Urothelium cell line (cell line): Measurements from ENCODE around the gene HSPA9.
"Not testable (repeated sequence)": the region's sequence is repeated elsewhere in the genome, so short reads cannot be mapped to it uniquely, and the experiment has no call there.

Experiments used
- DNase-seq: peaks from one replicate; pipeline ENCODE4 v3.0.0; 2011; ENCODE audit warnings: low spot score, mixed read lengths
- FAIRE-seq: peaks from 2 replicates; lab custom pipeline; 2011; peaks lifted over from hg19 to GRCh38; lab: Jason Lieb, UNC

Gene HSPA9

DNA sequence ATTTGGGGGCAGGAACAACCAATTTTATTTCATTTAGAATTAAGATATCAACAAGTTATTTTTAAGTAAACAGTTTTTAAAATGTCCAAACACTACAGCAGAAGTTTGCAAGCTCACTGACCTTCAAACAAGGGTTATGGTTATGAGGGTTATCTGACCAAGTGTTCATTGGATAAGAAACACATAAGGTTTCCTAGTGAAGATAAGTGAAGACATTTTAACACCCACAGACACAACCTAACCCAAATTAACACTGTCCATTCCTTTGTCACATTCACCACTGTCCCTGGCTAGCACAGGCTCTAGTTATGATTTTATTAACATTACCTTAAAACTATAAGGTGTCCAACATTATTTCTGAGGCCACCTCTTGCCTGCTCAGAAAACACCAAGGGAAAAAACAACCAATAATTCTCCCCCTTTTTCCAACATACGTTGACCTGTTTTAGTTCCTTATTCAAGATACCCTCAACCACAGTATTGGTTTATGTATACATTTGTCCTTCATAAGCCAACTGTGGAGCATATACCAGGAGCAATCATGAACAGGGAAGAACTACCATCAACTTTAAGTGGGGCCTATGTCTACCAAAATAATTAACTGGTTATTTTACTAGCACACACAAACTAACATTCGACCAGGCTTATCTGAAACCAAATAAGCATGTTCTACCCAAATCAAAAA, 36.1 kb downstream of the HSPA9 start:
- DNase-seq (no peak), FAIRE-seq (no peak)

DNA sequence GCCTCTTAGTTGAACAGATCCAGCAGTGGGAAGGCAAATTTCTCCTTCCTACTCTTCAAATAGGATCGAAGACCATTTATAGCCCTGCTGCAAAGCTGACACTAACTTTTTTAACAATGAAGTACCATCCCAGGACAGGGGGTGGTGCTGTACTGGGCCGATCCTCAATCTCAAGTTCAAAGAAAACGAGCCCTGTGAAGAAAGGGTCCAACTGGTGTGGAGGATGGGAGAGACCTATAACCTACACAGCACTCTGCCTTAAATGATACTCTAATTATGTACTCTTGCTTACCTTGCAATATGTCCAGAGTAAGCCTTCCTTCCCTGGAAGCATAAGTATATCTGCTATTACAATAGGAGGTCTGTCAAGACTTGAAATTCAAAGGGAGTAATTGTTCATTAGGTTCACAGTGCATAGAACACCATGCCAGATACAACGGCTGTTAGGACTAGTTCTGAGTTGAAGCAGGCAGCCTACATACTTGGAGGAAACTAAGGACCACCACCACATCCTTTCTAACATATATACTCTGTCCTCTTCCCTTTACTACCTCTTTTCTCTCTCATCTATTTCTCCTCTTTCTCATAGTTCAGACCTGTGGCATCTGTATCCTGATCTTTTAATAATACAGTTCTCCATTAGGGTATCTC, 38.4 kb downstream of the HSPA9 start:
- no peak for DNase-seq
- no peak for FAIRE-seq

DNA sequence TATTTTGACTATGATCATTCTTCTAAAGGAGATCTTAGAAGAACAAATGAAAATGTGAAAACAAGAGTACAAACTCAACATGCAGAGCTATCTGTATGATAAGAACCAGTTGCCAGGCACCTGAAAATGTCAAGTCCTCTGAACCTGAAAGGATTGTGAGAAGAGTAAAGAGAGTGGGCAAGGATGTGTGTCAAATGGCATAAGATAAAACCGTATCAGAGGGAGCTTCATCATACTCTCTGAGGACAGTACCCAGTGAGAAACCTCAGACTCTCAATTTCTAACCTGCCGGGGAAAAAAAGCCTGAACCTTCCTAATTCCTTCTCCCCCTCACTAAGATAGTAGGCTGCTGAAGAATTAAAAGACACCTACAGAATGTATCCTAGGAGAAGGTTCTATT, 39.0 kb downstream of the HSPA9 start:
- FAIRE-seq (no peak), DNase-seq (no peak)

DNA sequence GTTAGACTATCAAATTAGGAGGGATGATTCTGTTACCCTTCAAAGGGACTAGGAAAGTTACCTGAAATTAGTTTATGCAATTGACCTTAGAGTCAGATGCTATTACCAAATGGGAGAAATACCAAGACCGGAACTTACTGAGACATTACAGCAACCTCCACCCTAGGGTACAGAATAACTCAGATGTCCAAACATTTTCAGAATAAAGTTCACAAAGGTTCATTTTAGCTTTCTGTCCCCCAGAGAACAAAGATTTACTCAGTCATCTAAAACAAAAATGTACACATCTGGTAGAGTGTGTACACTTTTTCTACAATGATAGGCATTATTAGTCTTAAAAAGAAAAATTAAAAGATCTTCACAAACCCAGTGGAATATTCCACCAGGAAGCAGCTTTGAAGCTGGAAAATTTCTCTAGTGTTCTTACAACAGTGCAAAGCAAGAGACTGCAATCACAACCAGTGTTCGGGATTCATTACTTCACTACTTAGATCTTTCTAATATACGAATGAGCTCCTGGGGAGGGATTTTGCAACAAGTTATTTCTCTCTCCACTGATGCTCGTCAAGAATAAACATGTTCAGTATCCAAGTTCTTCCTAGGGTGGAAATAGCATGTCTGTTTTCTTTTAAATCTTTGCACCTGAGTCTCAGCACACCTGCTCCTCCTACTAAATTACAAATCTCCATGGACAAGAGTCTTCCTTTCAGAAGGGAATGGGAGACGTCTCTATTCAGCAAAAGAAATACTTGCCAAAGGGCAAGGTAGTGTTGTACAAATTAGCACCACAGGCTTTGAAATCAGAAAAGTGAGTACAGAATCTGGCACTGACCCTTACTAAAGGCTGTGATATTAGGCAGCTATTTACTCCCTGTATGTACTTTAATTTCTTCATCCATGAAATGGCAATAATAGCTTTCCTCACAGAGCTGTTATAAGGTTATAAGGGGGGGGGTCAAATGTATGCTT, 40.9 kb downstream of the HSPA9 start:
- FAIRE-seq (no peak), DNase-seq (no peak)

DNA sequence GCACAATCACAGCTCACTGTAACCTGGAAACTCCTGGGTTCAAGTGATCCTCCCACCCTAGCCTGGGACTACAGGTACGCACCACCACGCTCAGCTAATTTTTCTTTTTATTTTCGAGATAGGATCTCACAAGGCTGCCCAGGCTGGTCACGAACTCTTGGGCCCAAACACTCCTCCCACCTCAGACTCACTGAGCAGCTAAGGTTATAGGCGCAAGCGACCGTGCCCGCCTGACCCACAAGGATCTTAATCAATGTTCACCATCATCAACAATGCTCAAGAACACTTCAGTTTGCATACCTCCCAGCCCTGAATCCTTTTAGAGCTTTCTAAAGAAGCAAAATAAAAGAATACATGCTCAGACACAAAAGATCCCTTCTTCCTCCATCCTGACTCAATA, 45.4 kb downstream of the HSPA9 start:
- no peak for DNase-seq
- FAIRE-seq: no peak

DNA sequence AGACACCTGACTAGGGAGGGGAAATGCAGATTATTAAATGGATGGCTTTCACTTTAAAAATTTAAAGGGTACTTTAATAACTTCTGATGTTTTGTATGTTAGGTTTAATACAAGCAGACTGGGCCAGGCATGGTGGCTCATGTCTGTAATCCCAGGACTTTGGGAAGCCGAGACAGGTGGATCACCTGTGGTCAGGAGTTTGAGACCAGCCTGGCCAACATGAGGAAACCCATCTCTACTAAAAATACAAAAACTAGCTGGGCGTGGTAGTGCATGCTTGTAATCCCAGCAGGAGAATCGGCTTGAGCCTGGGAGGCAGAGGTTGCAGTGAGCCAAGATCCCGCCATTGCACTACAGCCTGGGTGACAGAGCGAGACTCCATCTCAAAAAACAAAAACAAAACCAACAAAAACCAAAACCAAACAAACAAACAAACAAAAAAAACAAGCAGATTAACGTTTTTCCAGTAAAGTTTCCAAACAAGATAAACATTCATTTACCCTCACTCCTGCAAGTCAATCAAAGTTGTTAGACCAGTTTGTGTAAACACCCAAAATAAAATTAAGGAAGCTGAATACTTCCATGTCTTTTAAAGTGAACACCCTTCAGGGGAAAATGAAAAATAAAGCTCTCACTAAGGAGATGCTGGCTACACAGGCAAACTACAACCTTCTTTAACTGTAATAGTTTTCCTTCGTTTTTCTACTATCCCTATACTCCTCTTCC, 46.3 kb downstream of the HSPA9 start:
- FAIRE-seq (no peak), DNase-seq (no peak)

DNA sequence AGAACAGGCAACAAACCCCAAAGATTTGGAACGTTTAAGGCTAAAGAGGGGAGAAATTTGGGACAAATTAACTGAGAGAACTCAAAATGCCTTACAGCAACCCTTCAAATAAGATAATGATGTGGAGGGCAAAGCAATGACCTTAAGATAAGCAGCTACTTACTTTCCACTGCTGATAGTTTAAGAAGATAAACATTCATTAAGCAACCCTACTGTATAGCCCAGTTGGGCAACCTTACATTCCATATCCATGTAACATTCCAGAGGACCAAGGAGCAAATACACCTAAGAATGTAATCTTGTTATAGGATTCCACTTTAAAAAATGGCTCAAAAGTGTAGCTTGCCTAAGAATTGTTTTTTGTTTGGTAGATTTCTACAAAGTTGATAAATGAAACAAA, 47.0 kb downstream of the HSPA9 start:
- FAIRE-seq (no peak), DNase-seq (no peak)

DNA sequence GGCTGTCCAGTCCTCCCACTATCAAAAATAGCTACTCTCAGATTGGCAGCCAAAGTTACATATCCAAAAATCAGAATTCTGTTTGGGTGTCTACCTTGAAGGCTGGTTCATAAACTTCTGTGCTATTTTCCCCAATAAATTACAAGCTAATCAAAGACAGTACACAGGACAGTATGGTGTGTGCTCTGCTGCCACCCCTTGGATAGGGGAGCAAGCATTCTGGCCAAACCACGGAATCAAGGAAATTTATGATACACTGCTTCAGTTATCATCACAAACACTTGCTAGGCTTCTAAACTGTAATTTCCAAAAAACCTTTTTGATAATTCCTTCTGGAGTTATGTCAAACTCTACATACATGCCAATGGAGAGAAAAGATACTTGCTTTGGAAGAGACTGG, 48.0 kb downstream of the HSPA9 start:
- no peak for FAIRE-seq
- no peak for DNase-seq

DNA sequence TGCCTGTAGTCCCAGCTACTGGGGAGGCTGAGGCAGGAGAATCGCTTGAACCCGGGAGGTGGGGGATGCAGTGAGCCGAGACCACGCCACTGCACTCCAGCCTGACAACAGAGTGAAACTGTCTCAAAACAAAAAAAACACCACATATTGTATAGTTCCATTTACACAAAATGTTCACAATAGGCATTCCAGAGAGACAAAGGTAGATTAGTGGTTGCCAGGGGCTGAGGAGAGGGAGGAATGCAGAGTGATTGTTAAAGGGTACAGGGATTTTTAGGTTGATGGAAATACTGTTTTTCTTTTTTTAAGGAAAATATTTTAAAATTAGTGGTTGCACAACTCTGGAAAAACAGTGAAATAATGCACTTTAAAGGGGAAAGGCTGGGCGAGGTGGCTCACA, 51.8 kb downstream of the HSPA9 start:
- DNase-seq (no peak), FAIRE-seq (no peak)

DNA sequence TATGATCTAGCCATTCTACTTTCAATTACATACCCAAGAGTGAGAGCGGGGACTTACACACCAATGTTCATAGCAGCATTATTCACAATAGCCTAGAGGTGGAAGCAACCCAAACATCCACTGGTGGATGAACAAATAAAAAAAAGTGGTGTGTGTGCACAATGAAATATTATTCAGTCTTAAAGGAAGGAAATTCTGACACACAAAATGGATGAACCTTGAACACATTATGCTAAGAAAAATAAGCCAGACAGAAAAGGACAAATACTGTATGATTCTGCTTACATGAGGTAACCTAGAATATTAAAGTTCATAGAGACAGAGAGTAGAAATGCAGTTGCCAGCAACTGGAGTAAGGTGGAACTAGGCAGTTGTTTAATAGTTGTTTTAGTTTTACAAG, 54.2 kb downstream of the HSPA9 start:
- DNase-seq: no peak
- FAIRE-seq: no peak

DNA sequence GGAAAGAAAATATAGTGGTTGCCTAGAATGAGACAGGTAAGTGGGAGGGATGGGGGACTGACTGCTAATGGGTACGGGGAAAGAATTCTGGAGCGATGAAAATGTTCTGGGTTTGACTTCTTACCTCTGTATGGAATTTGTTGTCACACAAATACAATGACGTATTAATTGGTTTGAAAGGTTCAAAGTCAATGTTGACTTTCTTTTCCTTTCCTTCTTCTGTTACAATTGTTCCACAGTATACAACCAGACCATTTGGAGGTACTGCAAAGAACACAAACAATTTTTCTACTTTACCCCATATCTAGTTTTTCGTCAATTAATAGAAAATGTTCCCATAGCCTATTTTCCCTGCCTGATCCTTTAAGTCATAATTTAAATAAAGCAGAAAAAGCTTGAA, 57.8 kb downstream of the HSPA9 start:
- FAIRE-seq (no peak), DNase-seq (no peak)

DNA sequence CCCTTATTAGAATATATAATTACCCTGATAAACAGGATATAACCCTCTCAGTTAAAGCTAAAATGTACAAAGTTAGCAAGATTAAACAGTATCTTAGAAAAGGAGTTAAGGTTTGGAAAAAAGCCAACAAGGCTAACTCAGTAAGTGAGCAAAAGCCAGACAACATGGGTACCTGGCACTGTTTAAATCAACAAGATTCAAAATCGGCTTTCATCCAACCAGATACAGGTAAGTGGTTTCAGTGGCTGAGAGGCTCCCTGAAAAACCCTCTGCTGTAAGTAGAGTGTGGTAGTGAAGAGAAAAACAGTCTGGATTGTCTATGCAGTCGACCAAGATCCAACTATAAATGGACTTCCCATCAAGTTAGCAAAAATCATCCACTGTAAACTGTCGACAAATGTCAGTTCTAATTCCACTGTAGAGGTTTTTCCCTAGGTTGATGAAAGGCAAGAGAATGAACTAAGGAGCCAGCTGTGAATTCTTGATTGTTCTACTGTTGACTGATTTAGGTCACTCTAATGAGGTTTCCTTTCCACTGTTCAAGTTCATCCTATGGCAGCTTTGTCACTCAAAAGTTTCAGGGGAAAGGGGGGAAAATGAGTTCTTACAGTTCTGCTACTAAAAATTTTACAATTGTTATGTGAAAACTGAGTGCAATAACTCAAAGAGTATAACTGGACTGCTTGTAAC, 59.5 kb downstream of the HSPA9 start:
- no peak for FAIRE-seq

DNA sequence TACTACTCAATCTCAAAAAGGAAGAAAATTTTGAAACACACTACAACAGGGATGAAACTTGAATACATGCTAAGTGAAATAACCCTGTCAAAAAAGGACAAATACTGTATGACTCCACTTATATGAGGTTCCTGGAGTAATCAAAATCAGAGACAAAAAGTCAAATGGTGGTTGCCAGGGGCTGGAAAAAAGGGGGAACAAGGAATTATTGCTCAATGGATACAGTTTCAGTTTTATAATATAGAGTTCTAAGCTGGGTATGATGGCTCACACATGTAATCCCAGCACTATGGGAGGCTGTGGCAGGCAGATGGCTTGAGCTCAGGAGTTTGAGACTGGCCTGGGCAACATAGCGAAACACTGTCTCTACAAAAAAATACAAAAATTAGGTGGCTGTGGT, 61.2 kb downstream of the HSPA9 start:
- DNase-seq (no peak), FAIRE-seq (no peak)

More for the DNA sequence above, 59.5 kb downstream of the HSPA9 start:
- DNase-seq: no peak

DNA sequence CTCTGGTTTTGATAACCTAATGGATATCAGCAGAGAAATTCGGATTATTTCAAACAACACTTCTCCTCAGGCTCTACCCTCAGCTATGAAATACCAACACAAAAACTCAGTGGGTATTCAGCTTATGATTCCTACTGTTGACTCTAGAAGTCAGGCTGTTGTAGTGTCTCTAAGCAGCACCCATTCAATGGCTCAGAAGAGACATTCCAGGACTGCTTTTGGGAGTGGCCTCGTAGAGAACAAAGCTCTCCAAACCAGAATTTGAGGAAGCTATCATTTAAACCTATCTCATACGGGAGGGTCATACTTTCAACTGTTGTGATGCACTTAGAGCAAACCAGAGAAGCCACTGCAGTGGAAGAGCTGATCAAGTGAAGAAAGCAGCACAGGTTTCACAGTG, 66.2 kb downstream of the HSPA9 start:
- FAIRE-seq (no peak), DNase-seq (no peak)

DNA sequence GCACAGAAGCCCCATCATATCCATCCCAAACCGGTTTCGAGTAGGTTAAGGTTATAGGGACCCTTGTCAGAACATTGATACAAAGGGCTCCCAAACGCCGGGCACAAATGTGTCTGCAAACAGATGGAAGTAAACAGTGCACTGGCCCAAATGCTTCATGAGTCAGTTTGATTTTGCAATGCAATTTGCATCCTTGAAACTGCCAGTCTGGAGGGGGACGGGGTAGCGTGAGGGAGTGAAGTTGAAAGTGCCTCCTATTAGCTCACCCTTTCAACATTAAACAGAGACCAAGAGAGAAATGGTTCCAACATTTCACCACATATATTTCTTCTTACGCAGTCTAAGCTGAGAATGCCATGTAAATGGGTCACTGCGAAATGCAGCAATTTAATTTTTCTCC, 67.7 kb downstream of the HSPA9 start:
- not testable (repeated sequence) for FAIRE-seq, DNase-seq

DNA sequence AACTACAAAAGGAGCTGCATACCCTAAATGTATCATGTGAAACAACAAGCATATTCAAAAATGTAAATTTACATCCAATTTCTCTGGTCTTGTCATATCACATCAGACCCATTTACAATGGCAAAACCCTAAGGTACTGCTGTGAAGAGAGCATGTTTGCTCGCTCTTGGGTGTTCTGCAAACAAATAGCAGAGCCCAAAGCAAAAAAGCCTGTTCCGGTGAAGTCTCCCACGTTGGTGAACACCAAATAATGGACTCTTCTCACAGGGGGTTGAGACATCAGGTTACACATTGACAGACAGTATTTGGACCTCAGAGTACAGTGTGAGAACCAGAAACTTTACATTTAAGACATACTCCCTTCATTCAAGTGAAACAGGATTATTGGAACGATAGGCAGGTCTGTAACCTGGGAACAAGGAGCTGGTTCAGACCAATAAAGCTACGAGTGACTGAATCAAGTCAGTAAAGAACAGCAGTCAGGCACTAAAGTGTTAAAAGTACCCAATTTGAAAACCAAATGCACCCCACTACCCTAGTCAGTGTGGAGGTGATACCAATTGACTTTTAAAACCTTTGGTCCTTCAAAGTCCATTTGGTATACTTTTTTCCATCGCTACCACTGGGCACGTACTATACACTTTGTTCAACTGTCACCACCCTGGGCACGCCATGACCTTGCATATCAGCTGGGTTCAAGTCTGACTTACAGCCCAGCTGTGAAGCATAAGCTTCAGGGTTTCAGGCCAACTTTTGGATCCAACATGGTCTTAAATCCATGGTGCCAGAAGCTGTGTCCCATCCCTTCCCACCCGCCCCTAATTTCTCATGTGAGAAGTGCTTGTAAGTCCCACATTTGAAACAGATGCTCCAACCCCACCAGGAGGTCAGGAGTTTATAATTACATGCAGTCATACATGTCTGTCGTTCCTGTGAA, 68.6 kb downstream of the HSPA9 start:
- FAIRE-seq (no peak), DNase-seq (no peak)

DNA sequence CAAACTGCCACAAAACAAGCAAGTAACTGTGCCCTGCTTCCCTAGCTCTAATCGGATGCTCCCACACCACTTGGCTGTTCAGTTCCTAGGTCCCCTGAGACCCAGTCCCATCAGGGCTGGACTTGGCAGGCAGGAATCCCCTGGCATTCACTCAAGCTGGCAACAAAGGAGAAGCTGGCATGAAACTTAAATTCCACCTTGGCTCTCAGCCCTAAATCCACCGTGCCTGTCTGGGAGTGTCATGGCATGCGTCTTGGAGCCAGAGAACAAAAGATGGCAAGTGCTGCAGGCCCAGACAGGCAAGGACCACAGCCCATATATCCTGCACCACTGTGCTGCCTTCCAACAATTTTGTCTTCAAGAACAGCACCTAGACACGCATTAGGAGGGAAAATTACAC, 70.4 kb downstream of the HSPA9 start:
- DNase-seq: no peak
- FAIRE-seq: no peak
